ENCODE data around the gene NGLY1.

GRCh38 chr3:25789596-25790556, 6.6 kb upstream of the NGLY1 start, which contains the start of gene OXSM:
- TF ChIP-seq CTCF (IDR thresholded peaks at IDR 0.05 in 2 of 3, conservative IDR thresholded peaks at IDR 0.05 in 1 of 3; ENCODE audit: borderline replicate concordance in 1 of 3, insufficient read depth in 1 of 3, low read depth in 2 of 3, low read length in 2 of 3) (no peak), REST (IDR thresholded peaks at IDR 0.05; ENCODE audit: low read depth) (no peak), YY1 (IDR thresholded peaks at IDR 0.05; ENCODE audit: extremely low read depth, insufficient replicate concordance, low read depth, low read length) (no peak), CBX3 (IDR thresholded peaks at IDR 0.05; ENCODE audit: low read depth) (0 out of 2 replicates have a peak, but pooled peaks have one; percentile 54), EGR1 (IDR thresholded peaks at IDR 0.05; ENCODE audit: low read depth) (peak; percentile 77), POLR2A (IDR thresholded peaks at IDR 0.05; ENCODE audit: borderline replicate concordance, extremely low read depth, insufficient read depth, insufficient read length) (no peak), RAD21 (IDR thresholded peaks at IDR 0.05; ENCODE audit: low read depth) (no peak), POLR2AphosphoS5 (IDR thresholded peaks at IDR 0.05; ENCODE audit: low read depth, low read length) (peak; percentile 92), TCF7L2 (IDR thresholded peaks at IDR 0.05; ENCODE audit: borderline replicate concordance, extremely low read depth, insufficient read depth, insufficient read length) (peak; percentile 89), SIN3A (IDR thresholded peaks at IDR 0.05; ENCODE audit: low read depth) (peak; percentile 97)
